ENCODE measurements around the gene SH3GLB2.
"Not testable (repeated sequence)": the region's sequence is repeated elsewhere in the genome, so short reads cannot be mapped to it uniquely, and the experiment has no call there.

The SH3GLB2 gene

DNA sequence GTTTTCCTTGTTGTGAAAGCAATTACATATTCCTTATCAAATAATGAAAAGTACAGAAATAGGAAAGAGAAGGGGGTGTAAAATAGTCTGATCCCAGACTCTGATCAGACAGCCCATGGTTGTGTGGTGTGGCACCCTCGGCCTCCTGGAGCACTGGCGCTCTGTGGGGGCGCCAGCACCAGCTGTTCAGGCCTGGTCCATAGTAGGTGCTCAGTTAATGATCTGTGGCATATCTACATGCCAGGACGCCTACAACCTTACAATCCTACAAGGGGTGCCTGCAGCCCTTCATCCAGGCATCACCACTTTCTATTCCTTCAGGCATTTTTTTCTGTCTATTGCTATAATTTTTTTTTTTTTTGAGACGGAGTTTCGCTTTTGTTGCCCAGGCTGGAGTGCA, 24.9 kb upstream of the SH3GLB2 start:
- DNase-seq, result no peak

DNA sequence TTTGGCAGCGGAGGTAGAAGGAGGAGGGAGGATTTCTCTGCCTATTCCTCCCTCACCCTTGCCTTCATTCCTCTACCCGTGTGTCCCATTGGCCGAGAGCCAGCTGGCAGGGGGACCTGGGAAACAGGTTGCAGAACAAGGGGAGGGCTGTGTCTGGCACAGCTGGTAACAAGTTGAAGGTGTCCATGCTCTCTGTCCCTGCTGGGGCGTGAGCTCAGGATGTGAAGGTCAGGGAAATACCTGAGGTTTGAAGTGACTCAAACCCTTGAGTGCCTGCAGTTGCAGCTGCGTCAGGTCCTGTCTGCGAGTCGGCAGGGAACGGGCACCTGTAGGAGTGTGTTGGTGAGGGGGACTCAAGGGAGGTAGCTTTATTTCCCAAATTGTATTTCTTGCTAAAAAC, 24.5 kb upstream of the SH3GLB2 start:
- no peak for DNase-seq

DNA sequence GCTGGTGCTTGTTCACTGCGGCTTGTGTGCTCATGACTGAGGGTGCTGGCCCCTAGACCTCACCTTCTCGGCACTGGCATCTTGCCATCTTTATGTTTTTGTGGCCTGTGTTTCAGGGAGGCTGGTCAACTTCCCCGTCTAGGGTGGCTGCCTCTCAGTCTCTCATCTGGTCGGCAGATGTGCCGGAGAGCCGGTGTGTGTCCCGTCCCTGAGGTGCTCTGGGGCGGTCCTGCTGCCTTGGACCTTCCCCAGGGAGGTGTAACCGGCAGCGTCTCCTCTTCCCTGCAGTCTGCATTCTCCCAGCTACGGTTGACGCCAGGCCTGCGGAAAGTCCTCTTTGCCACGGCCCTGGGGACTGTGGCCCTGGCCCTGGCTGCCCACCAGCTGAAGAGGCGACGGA, 13.9 kb upstream of the SH3GLB2 start:
- DNase-seq, result no peak

DNA sequence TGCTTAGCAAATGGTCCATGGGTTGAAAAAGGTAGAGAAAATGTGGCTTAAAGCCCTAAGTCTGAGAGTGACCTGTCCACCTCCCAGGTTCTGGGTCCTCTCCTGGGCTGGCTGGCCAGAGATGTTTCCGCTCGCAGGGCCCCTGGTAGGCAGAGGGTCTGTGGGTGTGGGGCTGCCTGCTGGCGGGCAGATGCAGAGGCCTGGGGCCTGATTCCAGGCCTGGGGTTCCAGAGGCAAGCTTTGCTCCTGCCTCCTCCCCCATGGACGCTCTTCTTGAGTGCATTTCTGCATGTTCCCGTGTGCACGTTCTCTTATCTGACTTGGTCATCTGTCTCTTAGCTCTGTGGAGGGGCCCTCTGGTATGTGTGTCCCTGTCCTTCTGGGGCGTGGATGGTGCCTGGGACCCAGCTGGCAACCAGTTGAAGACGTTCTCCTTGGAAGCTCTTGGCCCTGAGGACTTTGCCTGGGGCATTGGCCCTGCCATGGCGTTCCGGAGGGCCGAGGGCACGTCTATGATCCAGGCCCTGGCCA, 12.0 kb upstream of the SH3GLB2 start:
- DNase-seq, result no peak

DNA sequence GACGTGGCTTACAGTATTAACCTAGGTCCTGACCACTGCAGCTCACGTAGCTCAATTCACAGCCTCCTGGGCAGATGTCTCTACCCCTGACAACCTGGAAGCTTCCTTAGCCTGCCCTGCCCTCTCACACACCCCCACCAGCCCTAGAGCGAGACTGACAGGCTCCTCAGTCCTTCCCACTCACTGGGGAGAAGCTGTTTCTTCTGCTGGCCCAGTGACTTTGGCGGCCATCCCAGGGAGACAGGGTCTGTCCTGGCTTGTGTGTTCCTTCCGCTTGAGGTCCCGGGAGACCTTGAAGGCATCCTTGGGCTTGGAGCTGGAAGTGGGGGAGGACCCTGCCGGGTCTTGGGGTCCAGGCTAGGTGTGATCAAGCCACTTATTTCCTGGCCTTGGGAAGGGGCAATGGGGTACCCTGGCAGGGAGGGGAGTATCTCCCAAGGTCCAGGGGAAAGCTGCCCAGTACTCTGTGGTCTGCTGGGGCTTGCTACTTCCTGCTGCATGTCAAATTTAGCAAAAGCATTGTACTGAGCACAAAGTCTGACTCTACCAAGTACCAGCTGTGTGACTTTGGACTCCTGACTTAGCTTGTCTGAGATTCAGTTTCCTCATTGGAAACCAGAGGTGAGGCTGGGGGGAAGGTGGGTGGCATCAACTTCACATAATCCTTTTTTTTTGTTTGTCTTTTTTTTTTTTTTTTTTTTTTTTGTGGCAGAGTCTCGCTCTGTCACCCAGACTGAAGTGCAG, 10.2 kb upstream of the SH3GLB2 start:
- DNase-seq, result no peak

GRCh38 chr9:129037767-129038098, 9.6 kb upstream of the SH3GLB2 start:
- no peak for DNase-seq

GRCh38 chr9:129036923-129037766, 9.0 kb upstream of the SH3GLB2 start:
- no peak for DNase-seq

DNA sequence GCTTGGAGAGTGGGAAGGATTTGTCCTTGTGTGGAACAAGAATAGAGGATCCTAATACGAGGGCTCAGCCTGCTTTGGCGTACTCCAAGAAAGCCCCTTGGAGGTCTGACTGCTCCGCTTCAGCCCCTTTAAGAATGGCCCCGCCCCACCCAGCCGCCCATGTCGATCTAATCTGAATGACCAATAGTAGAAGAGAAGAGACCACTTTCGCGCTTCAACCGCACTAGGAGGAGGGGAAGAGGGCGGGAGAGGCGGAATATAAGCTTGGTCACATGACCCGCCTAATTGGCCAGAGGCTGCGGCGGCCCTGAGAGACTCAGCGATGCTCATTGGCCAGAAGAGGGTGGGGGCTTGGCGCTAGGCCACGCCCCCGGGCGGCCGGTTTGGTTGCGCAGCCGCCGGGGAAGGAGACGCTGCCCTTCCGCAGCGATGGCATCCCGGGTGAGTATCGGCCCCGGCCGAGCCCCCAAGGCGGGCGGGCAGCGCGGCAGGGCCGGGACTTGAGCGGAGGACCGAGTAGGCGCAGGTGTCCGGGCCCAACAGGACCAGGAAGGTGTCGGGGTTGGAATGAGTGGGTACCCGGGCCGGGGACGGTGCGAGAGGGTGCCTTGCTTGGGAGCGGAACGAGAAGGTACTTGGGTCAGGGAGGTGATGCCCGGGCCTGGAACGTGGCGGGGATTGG, 8.3 kb upstream of the SH3GLB2 start, which contains the start of gene MIGA2:
Gene MIGA2 (plus strand): TSS at position 386 of the 682 bp plus-strand sequence. CDS start 3,969 bp downstream, outside the sequence.
- peak; percentile 99 for DNase-seq

- not testable (repeated sequence) for DNase-seq
These were observed 7.7 kb upstream of the SH3GLB2 start for GRCh38 chr9:129035838-129036237.

- DNase-seq, result no peak
These were observed 5.1 kb upstream of the SH3GLB2 start for GRCh38 chr9:129033216-129033615.

DNA sequence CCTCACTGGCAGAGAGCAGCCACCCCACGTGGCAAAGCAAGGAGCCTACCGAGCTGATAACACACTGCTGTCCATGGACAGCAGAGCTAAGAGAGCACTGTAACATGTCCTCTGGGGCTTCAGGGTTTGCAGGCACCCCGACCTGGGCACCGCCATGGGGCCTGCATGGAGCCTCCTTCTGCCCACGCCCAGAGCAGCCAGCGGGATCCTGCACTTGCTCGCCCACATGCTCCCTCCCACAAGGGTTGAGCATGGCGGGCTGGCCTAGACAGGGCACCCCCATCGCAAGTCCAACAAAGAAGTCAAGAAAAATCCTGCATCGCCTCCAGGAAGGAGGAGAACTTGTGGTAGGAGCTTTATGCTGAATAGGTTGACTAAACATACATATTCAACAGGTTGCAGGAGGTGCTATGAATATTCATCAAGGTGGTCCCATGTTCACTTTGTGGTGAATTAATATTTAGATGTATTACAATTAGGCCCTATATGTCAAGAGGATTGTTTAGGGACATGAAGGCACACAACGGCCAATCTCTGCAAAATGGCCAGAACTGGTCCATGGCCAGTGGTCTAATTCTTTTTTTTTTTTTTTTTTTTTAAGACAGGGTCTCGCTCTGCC, 4.5 kb upstream of the SH3GLB2 start:
- no peak for DNase-seq

DNA sequence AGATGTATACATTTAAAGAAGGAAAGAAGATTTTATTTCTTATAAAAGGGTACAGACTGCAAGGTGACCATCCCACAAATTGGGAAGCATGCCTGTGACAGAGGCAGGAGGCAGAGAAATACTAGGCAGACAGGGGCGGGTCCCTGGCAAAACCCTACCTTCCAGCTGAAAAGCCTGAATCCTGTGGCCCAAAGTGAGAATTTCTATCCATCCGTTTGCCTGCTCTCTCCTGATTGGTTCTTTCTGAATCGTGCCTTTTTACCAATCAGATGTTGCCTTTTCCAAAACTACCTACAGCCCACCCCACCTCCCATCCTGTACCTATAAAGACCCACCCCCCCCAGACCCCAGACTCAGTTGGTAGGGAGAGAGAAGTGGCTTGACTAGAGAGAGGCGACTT, 3.4 kb upstream of the SH3GLB2 start:
- no peak for DNase-seq

DNA sequence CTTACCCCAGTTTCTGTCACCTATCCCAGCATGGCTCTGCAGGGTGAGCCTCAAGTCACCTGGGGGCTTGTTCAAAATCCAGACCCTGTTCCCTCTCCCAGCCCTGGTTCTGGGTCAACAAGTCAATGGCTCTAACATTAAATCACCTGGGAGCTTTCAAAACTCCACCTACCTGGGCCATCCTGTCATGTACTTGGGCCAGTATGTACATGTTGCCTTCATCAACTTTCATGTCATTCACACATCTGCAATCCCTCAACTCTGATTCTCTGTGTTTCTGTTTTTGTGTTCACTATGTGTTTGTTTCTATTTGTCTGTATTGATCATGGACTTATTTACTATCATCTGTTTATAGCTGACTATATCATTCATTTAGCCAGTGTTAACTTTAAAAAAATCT, 2.1 kb upstream of the SH3GLB2 start:
- DNase-seq, result no peak

DNA sequence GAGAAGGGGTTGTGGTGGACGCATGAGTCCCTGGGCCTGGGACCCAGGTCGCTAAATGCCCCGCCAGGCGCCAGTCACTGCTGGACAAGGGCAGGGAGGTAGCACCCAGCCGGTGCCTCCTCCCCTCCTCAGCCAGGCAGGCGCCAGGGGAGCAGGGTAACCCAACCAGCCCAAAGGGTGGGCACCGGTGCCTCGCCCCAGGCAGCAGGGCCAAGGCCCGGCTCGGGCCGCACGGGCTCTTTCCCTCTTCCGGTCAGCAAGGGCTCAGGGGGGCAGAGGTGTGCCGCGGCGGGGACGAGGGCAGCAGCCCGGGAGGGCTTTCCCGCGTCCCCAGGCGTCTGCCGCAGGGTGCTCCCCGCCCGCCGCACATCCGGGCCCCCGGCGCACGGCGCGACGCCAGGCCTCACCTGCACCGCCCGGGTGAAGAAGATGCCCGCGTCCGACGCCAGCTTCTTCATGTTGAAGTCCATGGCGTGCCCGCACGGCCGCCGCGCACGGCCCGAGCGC, 393 bp downstream of the SH3GLB2 start:
- no peak for DNase-seq

- DNase-seq, result no peak
These were observed 877 bp downstream of the SH3GLB2 start for GRCh38 chr9:129027224-129027684.

GRCh38 chr9:129026442-129027223, 1.5 kb downstream of the SH3GLB2 start:
- no peak for DNase-seq

DNA sequence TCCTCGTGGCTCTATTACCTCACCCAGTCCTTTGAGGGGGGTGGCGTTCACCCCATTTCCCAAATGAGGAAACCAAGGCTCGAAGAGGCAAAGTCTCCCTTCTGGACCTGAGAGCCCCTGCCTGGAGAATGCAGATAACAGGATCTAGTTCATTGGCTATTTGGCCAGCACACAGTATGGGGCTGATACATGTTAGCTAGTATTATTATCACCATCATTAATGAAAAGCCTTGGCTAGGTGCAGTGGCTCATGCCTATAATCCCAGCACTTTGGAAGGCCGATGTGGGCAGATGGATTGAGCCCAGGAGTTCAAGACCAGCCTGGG, 4.3 kb downstream of the SH3GLB2 start:
- DNase-seq, result no peak

DNA sequence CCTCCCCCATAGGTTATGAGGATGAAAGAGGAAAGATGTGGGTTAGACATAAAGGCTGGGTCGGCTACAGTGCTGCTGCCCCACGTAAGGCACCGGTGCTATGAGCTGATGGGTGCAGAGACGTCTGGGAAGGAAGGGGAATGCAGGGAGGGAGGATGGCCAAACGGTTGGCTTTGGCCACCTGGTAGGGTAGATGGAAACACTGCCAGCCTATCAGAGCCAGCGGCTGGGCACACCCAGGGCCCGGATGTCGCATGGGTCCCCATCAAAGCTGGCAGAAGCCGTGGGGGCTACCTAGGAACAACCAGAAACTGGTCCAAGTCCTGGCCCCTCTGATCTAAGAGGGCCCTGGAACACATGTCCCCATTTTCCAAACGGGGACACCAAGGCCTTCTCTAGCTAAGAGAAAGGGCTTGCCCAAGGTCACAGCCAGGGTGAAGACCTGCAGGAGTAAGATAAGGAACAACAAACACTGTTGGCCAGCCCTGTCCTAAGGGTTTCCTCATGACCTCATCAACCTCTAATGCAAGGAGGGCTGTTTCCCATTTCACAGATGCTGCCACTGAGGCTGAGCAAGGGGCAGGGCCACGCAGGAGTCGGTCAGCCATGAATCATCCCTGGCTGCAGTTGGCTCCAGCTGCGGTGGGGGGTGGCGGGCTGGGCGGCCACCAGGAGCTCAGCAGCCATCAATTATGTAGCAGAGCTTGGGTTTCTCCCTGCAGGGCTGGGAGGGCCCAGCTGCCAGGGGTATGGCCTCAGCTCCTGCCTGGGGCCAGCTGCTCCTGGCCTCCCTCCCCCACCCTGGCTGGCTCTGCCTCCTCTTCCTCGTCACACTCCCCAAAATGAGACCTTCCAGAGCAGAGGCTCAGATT, 4.9 kb downstream of the SH3GLB2 start:
- no peak for DNase-seq

DNA sequence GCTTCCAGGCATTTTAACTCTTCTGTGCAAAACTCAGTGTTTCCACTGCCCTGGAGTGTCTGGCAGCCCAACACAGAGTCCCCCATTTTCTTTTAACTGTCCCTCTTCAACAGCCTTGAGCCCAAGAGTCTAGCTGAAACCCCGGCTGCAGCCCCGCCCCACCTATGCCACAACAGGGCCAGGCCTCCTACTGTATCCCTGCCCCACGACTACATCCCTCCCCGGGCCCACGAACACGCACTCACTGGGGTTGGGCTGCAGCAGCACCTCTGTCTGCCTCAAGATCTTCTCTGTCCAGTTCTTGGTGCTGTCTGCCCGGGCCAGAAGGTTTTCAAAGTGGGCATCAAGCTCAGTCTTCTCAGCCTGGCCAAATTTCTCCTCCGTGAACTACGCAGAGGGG, 6.1 kb downstream of the SH3GLB2 start:
- no peak for DNase-seq

- no peak for DNase-seq
These were observed 7.0 kb downstream of the SH3GLB2 start for GRCh38 chr9:129021091-129021490.

DNA sequence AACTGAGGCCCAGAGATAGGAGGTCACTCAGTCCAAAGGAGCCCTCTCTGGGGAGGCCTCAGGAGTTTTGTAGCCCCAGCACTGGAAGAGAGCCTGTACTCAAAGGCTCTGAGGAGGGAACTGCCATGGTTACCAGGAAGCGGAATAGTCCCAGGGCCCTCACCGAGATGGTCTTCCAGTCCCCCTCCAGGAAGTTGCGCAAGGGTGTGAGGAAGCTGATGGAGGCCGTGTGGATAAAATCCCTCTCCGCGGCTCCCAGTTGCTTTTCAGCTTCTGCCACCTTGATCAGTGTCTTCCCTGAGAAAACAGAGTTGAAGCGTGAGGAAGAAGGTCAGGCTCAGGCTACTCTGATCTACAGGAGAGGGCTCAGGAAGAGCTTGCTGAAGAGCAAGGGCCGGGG, 13.5 kb downstream of the SH3GLB2 start:
- no peak for DNase-seq
